H9 (cell line): ENCODE results near the gene DGKE. TPM values are rescaled to one million over a fixed set of nuclear protein-coding genes. Genes with fewer than 3 reads are reported as not detected.

Source experiments
- DNase-seq: peaks from one replicate; pipeline ENCODE4 v3.0.0-alpha.2; 2017
- H2AFZ ChIP-seq: one replicate; pipeline ENCODE4 v1.6.1; 2013; ENCODE audit warnings: mild to moderate bottlenecking, low read length, control low read depth, moderate library complexity
- H2AK5ac ChIP-seq: 2 replicates; pipeline ENCODE4 v1.6.1; 2013; ENCODE audit warnings: low read length, control low read depth, mixed read lengths; ENCODE audit not compliant: insufficient read length
- H2BK120ac ChIP-seq: one replicate; pipeline ENCODE4 v1.6.1; 2013; ENCODE audit warnings: low read depth, mild to moderate bottlenecking, low read length, control low read depth, inconsistent platforms; ENCODE audit not compliant: poor library complexity, severe bottlenecking
- H2BK12ac ChIP-seq: 2 replicates; pipeline ENCODE4 v1.6.1; 2013; ENCODE audit warnings: low read length, control low read depth, mixed read lengths, low read depth; ENCODE audit not compliant: insufficient read length
- H2BK15ac ChIP-seq: 2 replicates; pipeline ENCODE4 v1.6.1; 2013; ENCODE audit warnings: low read depth, low read length, control low read depth
- H2BK20ac ChIP-seq: one replicate; pipeline ENCODE4 v1.6.1; 2013; ENCODE audit warnings: low read depth, mild to moderate bottlenecking, low read length, control low read depth, inconsistent platforms; ENCODE audit not compliant: poor library complexity, severe bottlenecking
- H2BK5ac ChIP-seq: 2 replicates; pipeline ENCODE4 v1.6.1; 2013; ENCODE audit warnings: low read length, control low read depth, mixed read lengths; ENCODE audit not compliant: insufficient read length
- H3K14ac ChIP-seq: 2 replicates; pipeline ENCODE4 v1.6.1; 2013; ENCODE audit warnings: low read length, control low read depth; ENCODE audit not compliant: insufficient read depth
- H3K18ac ChIP-seq: 2 replicates; pipeline ENCODE4 v1.6.1; 2013; ENCODE audit warnings: low read depth, mild to moderate bottlenecking, mixed read lengths, low read length, control low read depth; ENCODE audit not compliant: insufficient read length
- H3K23ac ChIP-seq: 2 replicates; pipeline ENCODE4 v1.6.1; 2013; ENCODE audit warnings: low read length, control low read depth, mixed read lengths, low read depth; ENCODE audit not compliant: insufficient read length
- H3K23me2 ChIP-seq: 2 replicates; pipeline ENCODE4 v1.6.1; 2013; ENCODE audit warnings: low read depth, mild to moderate bottlenecking, mixed read lengths, low read length, control low read depth; ENCODE audit not compliant: insufficient read length, poor library complexity, severe bottlenecking
- H3K27ac ChIP-seq: 2 replicates; pipeline ENCODE4 v1.5.1; 2013; ENCODE audit warnings: low read length, control low read depth, mixed read lengths, low read depth; ENCODE audit not compliant: insufficient read length
- H3K27me3 ChIP-seq: 2 replicates; pipeline ENCODE4 v1.6.1; 2013; ENCODE audit warnings: low read length, control low read depth, inconsistent platforms; ENCODE audit not compliant: insufficient read depth
- H3K4ac ChIP-seq: 2 replicates; pipeline ENCODE4 v1.6.1; 2013; ENCODE audit warnings: low read depth, mild to moderate bottlenecking, control low read depth, inconsistent platforms, low read length, moderate library complexity
- H3K4me1 ChIP-seq: 2 replicates; pipeline ENCODE4 v1.6.1; 2013; ENCODE audit warnings: low read length, control low read depth, inconsistent platforms; ENCODE audit not compliant: insufficient read depth
- H3K4me2 ChIP-seq: 2 replicates; pipeline ENCODE4 v1.6.1; 2013; ENCODE audit warnings: low read length, control low read depth, mixed read lengths; ENCODE audit not compliant: insufficient read length, insufficient read depth
- H3K56ac ChIP-seq: 2 replicates; pipeline ENCODE4 v1.6.1; 2013; ENCODE audit warnings: low read depth, mild to moderate bottlenecking, mixed read lengths, low read length, control low read depth; ENCODE audit not compliant: insufficient read length
- H3K79me1 ChIP-seq: 2 replicates; pipeline ENCODE4 v1.6.1; 2013; ENCODE audit warnings: low read depth, mild to moderate bottlenecking, moderate library complexity, low read length, control low read depth, inconsistent platforms; ENCODE audit not compliant: insufficient read depth, poor library complexity, severe bottlenecking
- H3K79me2 ChIP-seq: 2 replicates; pipeline ENCODE4 v1.6.1; 2013; ENCODE audit warnings: low read length, control low read depth, inconsistent platforms; ENCODE audit not compliant: insufficient read depth
- H3K9ac ChIP-seq: 2 replicates; pipeline ENCODE4 v1.6.1; 2013; ENCODE audit warnings: low read length, control low read depth, mixed read lengths; ENCODE audit not compliant: insufficient read length; ENCODE audit errors: extremely low read depth
- H3K9me3 ChIP-seq: one replicate; pipeline ENCODE4 v1.6.1; 2013; ENCODE audit warnings: low read depth, low read length, inconsistent platforms; ENCODE audit not compliant: control insufficient read depth
- H3T11ph ChIP-seq: one replicate; pipeline ENCODE4 v1.6.1; 2013; ENCODE audit warnings: mild to moderate bottlenecking, low read length, control low read depth, inconsistent platforms
- H4K20me1 ChIP-seq: one replicate; pipeline ENCODE4 v1.6.1; 2013; ENCODE audit not compliant: control insufficient read depth, insufficient read length, insufficient read depth
- H4K5ac ChIP-seq: 2 replicates; pipeline ENCODE4 v1.6.1; 2013; ENCODE audit warnings: low read depth, mild to moderate bottlenecking, mixed read lengths, low read length, control low read depth; ENCODE audit not compliant: insufficient read length
- H4K8ac ChIP-seq: replicated peaks from 2 replicates; pipeline ENCODE4 v1.6.1; 2013; ENCODE audit warnings: low read length, control low read depth, mixed read lengths, low read depth; ENCODE audit not compliant: insufficient read length
- H4K91ac ChIP-seq: 2 replicates; pipeline ENCODE4 v1.6.1; 2013; ENCODE audit warnings: low read depth, mild to moderate bottlenecking, moderate library complexity, mixed read lengths, low read length, control low read depth; ENCODE audit not compliant: insufficient read length
- H3K27ac Mint-ChIP-seq, 3 experiments: 2 replicates in 2 of 3; 3 replicates in 1 of 3; pipeline ENCODE4 v1.8.0; 2020 to 2021; ENCODE audit warnings: mixed read lengths in 3 of 3, mild to moderate bottlenecking in 1 of 3, moderate library complexity in 1 of 3
- H3K27me3 Mint-ChIP-seq: 2 replicates; pipeline ENCODE4 v1.8.0; 2021; ENCODE audit warnings: low read depth, mild to moderate bottlenecking, moderate library complexity, mixed read lengths
- H3K36me3 Mint-ChIP-seq, 3 experiments: 2 replicates in 2 of 3; 3 replicates in 1 of 3; pipeline ENCODE4 v1.8.0; 2020 to 2021; ENCODE audit warnings: low read depth in 3 of 3, mixed read lengths in 3 of 3; ENCODE audit not compliant: insufficient read depth in 1 of 3
- H3K4me1 Mint-ChIP-seq, 2 experiments: 2 replicates each; pipeline ENCODE4 v1.8.0; 2020; ENCODE audit warnings: mixed read lengths in 2 of 2
- H3K4me3 Mint-ChIP-seq, 2 experiments: 2 replicates in 1 of 2; 3 replicates in 1 of 2; pipeline ENCODE4 v1.8.0; 2020 to 2021; ENCODE audit warnings: mild to moderate bottlenecking in 2 of 2, mixed read lengths in 2 of 2, moderate library complexity in 1 of 2
- H3K9me3 Mint-ChIP-seq, 2 experiments: 2 replicates in 1 of 2; 3 replicates in 1 of 2; pipeline ENCODE4 v1.8.0; 2020; ENCODE audit warnings: mild to moderate bottlenecking in 2 of 2, mixed read lengths in 2 of 2, moderate library complexity in 1 of 2
- CTCF ChIP-seq: fragments of 200-600 bp; sonication (generic); conservative IDR thresholded peaks from 3 replicates; pipeline ENCODE4 v1.8.0; 2021; ENCODE audit warnings: antibody characterized with exemption, mild to moderate bottlenecking
- WGBS: extraction: QIAGEN DNeasy Blood & Tissue Kit; methylation state at CpG from one replicate; pipeline ENCODE4 v1.1.7; 2013; ENCODE audit warnings: missing lambda C conversion rate, low lambda C conversion rate, mixed read lengths; ENCODE audit not compliant: insufficient read length; ENCODE audit errors: extremely low coverage; 5-methylcytosine and 5-hydroxymethylcytosine counted together
- total RNA-seq: library from RNA; stranded (reverse); gene quantifications from 2 replicates; pipeline ENCODE4 v1.2.1, GENCODE V29; 2021

Gene DGKE
- total RNA-seq, 1 experiment from 2014 or later, result 4.9 TPM

DNA sequence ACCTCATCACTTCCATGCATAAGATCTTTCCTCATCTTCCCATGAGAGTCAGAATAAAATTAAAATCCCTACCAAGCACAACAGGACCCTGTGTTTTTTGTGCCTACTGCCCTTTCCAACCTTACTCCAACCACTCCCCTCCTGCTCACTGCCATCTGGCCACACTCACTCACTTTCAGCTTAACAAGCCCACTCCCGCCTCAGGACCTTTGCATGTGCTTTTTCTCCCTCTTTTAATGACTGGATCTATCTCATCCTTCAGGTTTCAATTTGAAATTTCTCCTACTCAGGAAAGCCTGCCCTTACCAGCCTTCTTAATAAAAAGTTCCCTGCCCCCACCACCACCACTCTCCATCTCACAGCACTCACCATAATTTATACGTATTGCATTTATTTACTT, 14.9 kb upstream of the DGKE start:
- Histone ChIP-seq H3K27ac (no peak overlapping the region), H4K8ac (no peak overlapping the region), H4K5ac (no peak overlapping the region), H3K23ac (no peak overlapping the region), H3K18ac (no peak overlapping the region), H3T11ph (no peak overlapping the region), H3K4ac (no peak overlapping the region), H3K4me2 (no peak overlapping the region), H3K27me3 (no peaks in the 10 kb centered on the region), H2BK120ac (no peak overlapping the region), H4K20me1 (no peaks in the 10 kb centered on the region), H3K9ac (no peak overlapping the region), H3K56ac (no peak overlapping the region), H3K14ac (no peak overlapping the region), H3K79me1 (no peaks in the 10 kb centered on the region), H2AK5ac (no peak overlapping the region), H3K9me3 (no peaks in the 10 kb centered on the region), H2BK15ac (no peak overlapping the region), H2BK12ac (no peak overlapping the region), H3K79me2 (no peaks in the 10 kb centered on the region), H2BK20ac (no peak overlapping the region), H2BK5ac (no peak overlapping the region), H4K91ac (no peak overlapping the region), H2AFZ (no peak overlapping the region), H3K4me1 (no peaks in the 10 kb centered on the region), H3K23me2 (no peaks in the 10 kb centered on the region)
- no peaks in the 10 kb centered on the region for H3K9me3 Mint-ChIP-seq
- peaks cover 5 to 7% of the 10 kb centered on the region in 2 experiments for H3K4me1 Mint-ChIP-seq
- H3K36me3 Mint-ChIP-seq, result 0 out of 7 replicates have a peak, but pooled peaks cover 0 to 1% (median 0%) of the 10 kb centered on the region in 3 experiments
- no peak for DNase-seq
- H3K27ac Mint-ChIP-seq, result no peak overlapping the region; a peak in 1 of 7 replicates
- no CpG with 5 or more reads among the region's 2 CpGs for WGBS
- no peaks in the 10 kb centered on the region for H3K27me3 Mint-ChIP-seq
- TF ChIP-seq CTCF, result no peak
- H3K4me3 Mint-ChIP-seq, result no peak overlapping the region
